Nephron progenitor cell (in vitro differentiated cells): Measurements from ENCODE around the gene TM4SF4.
A peak's percentile ranks its signal among the peaks of the same experiment; 100 is the strongest.

Source experiments
- DNase-seq: peaks from one replicate; pipeline ENCODE4 v3.0.0; 2021
- H3K27ac Mint-ChIP-seq: 2 replicates; pipeline ENCODE4 v1.8.0; 2021; ENCODE audit warnings: mild to moderate bottlenecking, moderate library complexity, mixed read lengths
- H3K27me3 Mint-ChIP-seq: 2 replicates; pipeline ENCODE4 v1.8.0; 2021; ENCODE audit warnings: mild to moderate bottlenecking, low read depth, mixed read lengths; ENCODE audit not compliant: poor library complexity
- H3K36me3 Mint-ChIP-seq: 2 replicates; pipeline ENCODE4 v1.8.0; 2021; ENCODE audit warnings: low read depth, mixed read lengths
- H3K4me1 Mint-ChIP-seq: 2 replicates; pipeline ENCODE4 v1.8.0; 2021; ENCODE audit warnings: mixed read lengths
- H3K4me3 Mint-ChIP-seq: 2 replicates; pipeline ENCODE4 v1.8.0; 2021; ENCODE audit warnings: mild to moderate bottlenecking, moderate library complexity, mixed read lengths
- H3K9me3 Mint-ChIP-seq: 2 replicates; pipeline ENCODE4 v1.8.0; 2021; ENCODE audit warnings: mild to moderate bottlenecking, moderate library complexity, mixed read lengths
- TF ChIP-seq, protein P1 (sequence below): fragments of 200-600 bp; sonication (generic); IDR thresholded peaks from 2 replicates; pipeline ENCODE4 v1.5.0; 2021; ENCODE audit warnings: antibody characterized with exemption

The TM4SF4 gene

DNA sequence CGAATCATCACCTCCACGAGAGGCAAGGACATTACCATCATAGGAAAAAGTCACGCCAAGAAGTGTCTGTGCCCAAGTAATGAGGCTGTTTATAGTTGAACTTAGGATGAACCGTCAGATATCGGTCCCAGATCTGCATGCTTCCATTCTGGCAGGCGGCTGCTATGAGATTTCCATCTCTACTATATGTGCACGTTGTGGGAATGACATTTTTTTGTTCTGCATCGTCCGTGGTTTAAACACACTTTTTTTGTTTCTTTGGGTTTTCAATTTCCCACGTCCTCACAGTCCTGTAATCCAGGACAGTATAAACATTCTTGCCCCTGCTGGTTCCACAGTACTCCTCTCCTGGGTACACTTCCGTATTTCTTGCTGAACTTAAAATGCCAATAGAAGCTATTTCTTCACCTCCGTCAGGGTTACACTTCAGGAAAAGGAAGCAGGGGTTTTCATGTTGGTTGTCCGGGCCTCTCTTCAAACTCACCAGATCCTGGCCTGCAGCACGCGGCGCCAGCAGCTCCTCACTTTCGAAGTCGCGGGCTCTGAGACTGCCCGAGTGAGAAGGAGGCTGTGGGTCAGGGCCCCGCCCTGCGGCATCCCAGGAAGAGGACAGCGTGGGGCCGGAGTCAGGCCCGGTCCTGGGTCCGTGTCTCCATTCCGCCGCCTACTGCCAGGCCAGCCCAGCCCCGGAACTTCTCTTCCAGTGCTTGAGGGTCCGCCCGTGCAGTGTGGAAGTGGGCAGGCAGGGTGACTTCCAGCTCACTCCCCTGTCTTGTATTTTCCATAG lies 9.8 kb upstream of the TM4SF4 start:
- no peak for DNase-seq
- TF ChIP-seq, protein P1, sequence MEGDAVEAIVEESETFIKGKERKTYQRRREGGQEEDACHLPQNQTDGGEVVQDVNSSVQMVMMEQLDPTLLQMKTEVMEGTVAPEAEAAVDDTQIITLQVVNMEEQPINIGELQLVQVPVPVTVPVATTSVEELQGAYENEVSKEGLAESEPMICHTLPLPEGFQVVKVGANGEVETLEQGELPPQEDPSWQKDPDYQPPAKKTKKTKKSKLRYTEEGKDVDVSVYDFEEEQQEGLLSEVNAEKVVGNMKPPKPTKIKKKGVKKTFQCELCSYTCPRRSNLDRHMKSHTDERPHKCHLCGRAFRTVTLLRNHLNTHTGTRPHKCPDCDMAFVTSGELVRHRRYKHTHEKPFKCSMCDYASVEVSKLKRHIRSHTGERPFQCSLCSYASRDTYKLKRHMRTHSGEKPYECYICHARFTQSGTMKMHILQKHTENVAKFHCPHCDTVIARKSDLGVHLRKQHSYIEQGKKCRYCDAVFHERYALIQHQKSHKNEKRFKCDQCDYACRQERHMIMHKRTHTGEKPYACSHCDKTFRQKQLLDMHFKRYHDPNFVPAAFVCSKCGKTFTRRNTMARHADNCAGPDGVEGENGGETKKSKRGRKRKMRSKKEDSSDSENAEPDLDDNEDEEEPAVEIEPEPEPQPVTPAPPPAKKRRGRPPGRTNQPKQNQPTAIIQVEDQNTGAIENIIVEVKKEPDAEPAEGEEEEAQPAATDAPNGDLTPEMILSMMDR: no peak
- H3K36me3 Mint-ChIP-seq: no peaks in the 10 kb centered on the region
- peaks cover 4% of the 10 kb centered on the region for H3K27me3 Mint-ChIP-seq
- no peak overlapping the region for H3K4me3 Mint-ChIP-seq
- peaks cover 27% of the 10 kb centered on the region for H3K4me1 Mint-ChIP-seq
- H3K27ac Mint-ChIP-seq: no peak overlapping the region
- H3K9me3 Mint-ChIP-seq: no peaks in the 10 kb centered on the region

DNA sequence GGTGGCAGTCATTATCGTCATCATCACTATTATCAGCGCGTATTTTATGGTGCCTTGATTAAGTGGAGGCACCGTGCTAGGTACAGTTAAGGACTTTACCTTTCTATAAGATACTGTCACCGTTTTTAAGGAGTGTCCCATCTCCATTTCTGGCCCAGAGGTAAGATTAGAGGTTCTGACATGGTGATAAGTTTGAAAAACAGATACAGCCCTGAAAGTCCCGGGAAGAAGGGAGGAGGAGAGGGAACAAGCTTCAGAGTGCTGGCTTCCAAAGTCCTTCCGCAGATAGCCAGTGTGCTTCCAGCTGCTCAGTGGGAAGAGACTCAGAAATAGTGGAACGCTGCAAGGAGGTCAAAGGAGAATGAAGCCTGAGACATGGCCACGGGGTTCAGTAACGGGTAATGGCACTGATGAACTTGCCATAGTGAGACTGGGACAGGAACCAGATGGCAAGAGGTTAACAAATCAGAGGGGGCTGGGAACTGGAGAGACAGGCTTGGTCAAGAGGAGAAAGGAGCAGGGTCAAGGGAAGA lies 9.1 kb upstream of the TM4SF4 start:
- H3K9me3 Mint-ChIP-seq: no peaks in the 10 kb centered on the region
- no peak for DNase-seq
- peaks cover 4% of the 10 kb centered on the region for H3K27me3 Mint-ChIP-seq
- no peak overlapping the region for H3K4me3 Mint-ChIP-seq
- H3K36me3 Mint-ChIP-seq: no peaks in the 10 kb centered on the region
- peaks cover 27% of the 10 kb centered on the region for H3K4me1 Mint-ChIP-seq
- H3K27ac Mint-ChIP-seq: peak overlapping the region; percentile 0
- TF ChIP-seq, protein P1: no peak

DNA sequence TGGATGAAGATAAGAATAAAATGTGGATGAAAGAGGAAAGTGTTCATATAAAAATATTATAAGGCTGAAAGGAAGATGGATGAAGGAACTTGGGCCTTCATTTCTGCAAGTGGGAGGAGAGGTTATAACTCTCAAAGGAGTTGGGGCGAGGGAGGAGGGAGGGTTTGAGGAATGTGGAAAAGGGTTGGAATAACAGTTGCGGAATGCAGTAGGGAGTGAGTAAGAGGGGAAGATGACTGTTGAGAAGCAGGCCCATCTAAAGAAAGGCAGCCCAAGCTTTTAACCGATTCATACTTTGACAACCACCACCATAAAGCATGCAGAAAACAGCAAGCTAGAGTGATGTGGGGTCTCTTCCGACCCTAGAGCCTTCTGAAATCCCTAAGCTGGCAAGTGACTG lies 8.3 kb upstream of the TM4SF4 start:
- TF ChIP-seq, protein P1: no peak
- H3K4me3 Mint-ChIP-seq: peak overlapping the region; percentile 11

DNA sequence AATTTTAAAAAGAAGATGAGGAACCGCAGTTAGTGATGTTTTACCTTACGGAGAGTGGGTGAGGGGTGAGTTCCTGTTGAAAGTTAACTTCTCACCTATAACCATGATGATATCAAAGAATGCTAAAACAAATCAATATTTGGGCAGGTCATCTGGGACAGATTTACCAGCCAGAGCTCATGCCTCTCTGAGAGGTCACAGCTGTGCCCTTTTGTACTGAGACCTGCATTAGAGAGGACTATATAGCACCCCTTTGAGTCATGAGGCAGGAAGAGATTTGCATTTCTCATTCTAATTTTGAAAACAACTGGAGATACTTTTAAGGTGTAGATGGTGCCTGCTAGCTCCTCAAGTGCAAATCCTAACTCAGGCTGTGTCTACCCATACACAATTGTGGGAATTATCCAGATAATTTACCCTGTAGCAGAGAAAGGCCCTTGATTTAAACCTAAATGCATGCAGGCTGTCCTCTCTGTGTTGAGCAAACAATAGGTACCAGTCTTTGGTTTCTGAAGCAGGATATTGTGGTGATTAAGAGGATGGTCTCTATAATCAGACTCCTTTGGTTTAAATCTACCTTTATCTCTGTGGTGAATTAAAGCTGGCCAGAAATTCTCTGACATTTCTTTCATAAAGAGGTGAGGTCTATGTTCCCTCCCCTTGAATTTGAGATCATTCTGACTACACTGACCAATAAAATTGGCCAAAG lies 5.8 kb upstream of the TM4SF4 start:
- H3K4me1 Mint-ChIP-seq: peaks cover 51% of the 10 kb centered on the region
- no peak overlapping the region for H3K27ac Mint-ChIP-seq
- no peaks in the 10 kb centered on the region for H3K36me3 Mint-ChIP-seq

More for the DNA sequence above, 8.3 kb upstream of the TM4SF4 start:
- Mint-ChIP-seq H3K36me3 (no peaks in the 10 kb centered on the region), H3K27ac (peak overlapping the region; percentile 86), H3K27me3 (peaks cover 4% of the 10 kb centered on the region), H3K4me1 (peaks cover 30% of the 10 kb centered on the region), H3K9me3 (no peaks in the 10 kb centered on the region)
- DNase-seq: no peak

DNA sequence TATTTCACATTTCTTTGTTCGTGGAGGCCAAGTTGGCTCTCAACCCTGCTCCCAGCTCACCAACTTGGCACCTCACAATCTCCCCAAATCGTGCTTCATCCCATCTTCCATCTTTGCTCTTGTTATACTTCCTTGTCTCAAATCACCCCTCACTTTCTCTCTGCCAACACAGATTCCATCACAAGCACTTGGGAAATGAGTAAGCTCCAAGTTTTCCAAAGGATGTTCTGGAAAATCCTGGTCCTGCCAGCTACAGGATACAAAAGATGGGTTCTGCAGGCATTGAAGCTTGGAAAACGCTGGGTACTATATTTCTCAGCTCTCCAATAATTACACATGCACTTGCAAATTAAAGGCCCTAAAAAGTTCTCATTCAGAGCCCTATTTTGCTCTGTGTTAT lies 4.1 kb upstream of the TM4SF4 start:
- H3K9me3 Mint-ChIP-seq: no peaks in the 10 kb centered on the region
- H3K4me1 Mint-ChIP-seq: peaks cover 64% of the 10 kb centered on the region
- H3K36me3 Mint-ChIP-seq: no peaks in the 10 kb centered on the region
- H3K4me3 Mint-ChIP-seq: no peak overlapping the region
- no peak for DNase-seq
- H3K27ac Mint-ChIP-seq: no peak overlapping the region
- TF ChIP-seq, protein P1: no peak
- H3K27me3 Mint-ChIP-seq: no peaks in the 10 kb centered on the region

More for the DNA sequence above, 5.8 kb upstream of the TM4SF4 start:
- DNase-seq: no peak
- H3K9me3 Mint-ChIP-seq: no peaks in the 10 kb centered on the region
- H3K4me3 Mint-ChIP-seq: no peak overlapping the region
- TF ChIP-seq, protein P1: no peak
- no peaks in the 10 kb centered on the region for H3K27me3 Mint-ChIP-seq
